HEK293 (cell line): ENCODE data around the gene NRIP3.

Source experiments
- FEZF1 ChIP-seq: fragments of 450-650 bp; formaldehyde crosslinking; IDR thresholded peaks from 2 replicates; pipeline ENCODE4 v1.5.1; 2016; ENCODE audit warnings: missing biosample characterization, missing genetic modification characterization
- HOXD13 ChIP-seq: sonication (generic); formaldehyde crosslinking; IDR thresholded peaks from 2 replicates; pipeline ENCODE4 v1.8.0; 2022; ENCODE audit warnings: missing genetic modification reagents, borderline replicate concordance
- KLF9 ChIP-seq: fragments of 450-650 bp; formaldehyde crosslinking; IDR thresholded peaks from 2 replicates; pipeline ENCODE4 v1.5.1; 2016; ENCODE audit warnings: missing biosample characterization, missing genetic modification characterization, low read depth
- MZF1 ChIP-seq: fragments of 450-650 bp; formaldehyde crosslinking; IDR thresholded peaks from 2 replicates; pipeline ENCODE4 v1.5.1; 2017; ENCODE audit warnings: missing biosample characterization, missing genetic modification characterization, borderline replicate concordance
- SCRT1 ChIP-seq: fragments of 450-650 bp; formaldehyde crosslinking; IDR thresholded peaks from 2 replicates; pipeline ENCODE4 v1.5.1; 2016; ENCODE audit warnings: missing biosample characterization, missing genetic modification characterization, borderline replicate concordance
- SP7 ChIP-seq: fragments of 450-650 bp; formaldehyde crosslinking; IDR thresholded peaks from 2 replicates; pipeline ENCODE4 v1.5.1; 2016; ENCODE audit warnings: missing biosample characterization, missing genetic modification characterization
- YY1 ChIP-seq: fragments of 450-650 bp; formaldehyde crosslinking; IDR thresholded peaks from 2 replicates; pipeline ENCODE4 v1.5.1; 2018; ENCODE audit warnings: missing biosample characterization, missing genetic modification characterization
- ZNF157 ChIP-seq: fragments of 450-650 bp; formaldehyde crosslinking; IDR thresholded peaks from 2 replicates; pipeline ENCODE4 v1.5.1; 2016; ENCODE audit warnings: missing biosample characterization, missing genetic modification characterization
- ZNF223 ChIP-seq: fragments of 450-650 bp; formaldehyde crosslinking; IDR thresholded peaks from 2 replicates; pipeline ENCODE4 v1.5.1; 2016; ENCODE audit warnings: missing biosample characterization, missing genetic modification characterization
- ZNF391 ChIP-seq: fragments of 450-650 bp; formaldehyde crosslinking; IDR thresholded peaks from 2 replicates; pipeline ENCODE4 v1.5.1; 2016; ENCODE audit warnings: low read depth, missing biosample characterization, missing genetic modification characterization, borderline replicate concordance
- ZNF560 ChIP-seq: fragments of 450-650 bp; formaldehyde crosslinking; IDR thresholded peaks from 2 replicates; pipeline ENCODE4 v1.5.1; 2017; ENCODE audit warnings: missing biosample characterization, missing genetic modification characterization, borderline replicate concordance
- ZNF585B ChIP-seq: fragments of 450-650 bp; formaldehyde crosslinking; IDR thresholded peaks from 2 replicates; pipeline ENCODE4 v1.5.1; 2016; ENCODE audit warnings: missing biosample characterization, missing genetic modification characterization
- ZNF596 ChIP-seq: fragments of 450-650 bp; IDR thresholded peaks from 2 replicates; pipeline ENCODE4 v1.5.0; 2018; ENCODE audit warnings: missing biosample characterization, mild to moderate bottlenecking, missing genetic modification characterization, moderate library complexity
- ZNF600 ChIP-seq: fragments of 450-650 bp; formaldehyde crosslinking; IDR thresholded peaks from 2 replicates; pipeline ENCODE4 v1.5.1; 2016; ENCODE audit warnings: missing biosample characterization, missing genetic modification characterization
- ZNF610 ChIP-seq: fragments of 450-650 bp; formaldehyde crosslinking; IDR thresholded peaks from 2 replicates; pipeline ENCODE4 v1.5.1; 2016; ENCODE audit warnings: missing biosample characterization, missing genetic modification characterization, borderline replicate concordance
- ZNF654 ChIP-seq: fragments of 450-650 bp; formaldehyde crosslinking; IDR thresholded peaks from 2 replicates; pipeline ENCODE4 v1.5.1; 2016; ENCODE audit warnings: low read depth, missing biosample characterization, missing genetic modification characterization
- ZNF701 ChIP-seq: fragments of 450-650 bp; formaldehyde crosslinking; IDR thresholded peaks from 2 replicates; pipeline ENCODE4 v1.5.1; 2016; ENCODE audit warnings: missing biosample characterization, missing genetic modification characterization
- ZNF704 ChIP-seq: fragments of 450-650 bp; formaldehyde crosslinking; IDR thresholded peaks from 2 replicates; pipeline ENCODE4 v1.5.1; 2016; ENCODE audit warnings: missing biosample characterization, missing genetic modification characterization
- ZNF76 ChIP-seq: fragments of 450-650 bp; formaldehyde crosslinking; IDR thresholded peaks from 2 replicates; pipeline ENCODE4; 2016; ENCODE audit warnings: low read depth, missing biosample characterization, missing genetic modification characterization, borderline replicate concordance
- TF ChIP-seq, protein P1 (sequence below): fragments of 450-650 bp; formaldehyde crosslinking; IDR thresholded peaks from 2 replicates; pipeline ENCODE4 v1.5.1; 2016; ENCODE audit warnings: missing biosample characterization, missing genetic modification characterization
- TF ChIP-seq, protein P2 (sequence below): fragments of 450-650 bp; formaldehyde crosslinking; IDR thresholded peaks from 2 replicates; pipeline ENCODE4 v1.5.1; 2016; ENCODE audit warnings: missing biosample characterization, missing genetic modification characterization
- TF ChIP-seq, protein P3 (sequence below): fragments of 450-650 bp; formaldehyde crosslinking; IDR thresholded peaks from 2 replicates; pipeline ENCODE4 v1.5.1; 2016; ENCODE audit warnings: missing biosample characterization, missing genetic modification characterization
- TF ChIP-seq, protein P4 (sequence below): fragments of 450-650 bp; formaldehyde crosslinking; IDR thresholded peaks from 2 replicates; pipeline ENCODE4 v1.5.1; 2016; ENCODE audit warnings: missing biosample characterization, missing genetic modification characterization
- TF ChIP-seq, protein P5 (sequence below): fragments of 450-650 bp; formaldehyde crosslinking; IDR thresholded peaks from 2 replicates; pipeline ENCODE4 v1.5.1; 2016; ENCODE audit warnings: missing biosample characterization, missing genetic modification characterization, borderline replicate concordance
- TF ChIP-seq, protein P6 (sequence below): fragments of 450-650 bp; formaldehyde crosslinking; conservative IDR thresholded peaks from 2 replicates; pipeline ENCODE4 v1.5.1; 2016; ENCODE audit warnings: low read depth, missing biosample characterization, missing genetic modification characterization
- TF ChIP-seq, protein P7 (sequence below): fragments of 450-650 bp; formaldehyde crosslinking; IDR thresholded peaks from 2 replicates; pipeline ENCODE4 v1.5.1; 2016; ENCODE audit warnings: missing biosample characterization, missing genetic modification characterization, low read depth

The NRIP3 gene

GRCh38 chr11:8964324-8965320 is 39.2 kb downstream of the NRIP3 start, which contains the start of gene TMEM9B (continued):
- TF ChIP-seq, protein P1, sequence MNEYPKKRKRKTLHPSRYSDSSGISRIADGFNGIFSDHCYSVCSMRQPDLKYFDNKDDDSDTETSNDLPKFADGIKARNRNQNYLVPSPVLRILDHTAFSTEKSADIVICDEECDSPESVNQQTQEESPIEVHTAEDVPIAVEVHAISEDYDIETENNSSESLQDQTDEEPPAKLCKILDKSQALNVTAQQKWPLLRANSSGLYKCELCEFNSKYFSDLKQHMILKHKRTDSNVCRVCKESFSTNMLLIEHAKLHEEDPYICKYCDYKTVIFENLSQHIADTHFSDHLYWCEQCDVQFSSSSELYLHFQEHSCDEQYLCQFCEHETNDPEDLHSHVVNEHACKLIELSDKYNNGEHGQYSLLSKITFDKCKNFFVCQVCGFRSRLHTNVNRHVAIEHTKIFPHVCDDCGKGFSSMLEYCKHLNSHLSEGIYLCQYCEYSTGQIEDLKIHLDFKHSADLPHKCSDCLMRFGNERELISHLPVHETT (tag by site-specific recombination) = no peak
- TF ChIP-seq ZNF654 (tag by site-specific recombination) (no peak), ZNF701 (tag by site-specific recombination) (no peak), MZF1 (tag by site-specific recombination) (no peak), ZNF560 (no peak), ZNF391 (tag by site-specific recombination) (no peak; the same call in 1 of the 2 replicates), FEZF1 (tag by site-specific recombination) (no peak), YY1 (tag by site-specific recombination) (0 out of 2 replicates have a peak, but pooled peaks have one; percentile 43), SCRT1 (no peak), HOXD13 (no peak), ZNF704 (tag by site-specific recombination) (no peak), ZNF610 (tag by site-specific recombination) (no peak), ZNF157 (no peak), ZNF596 (no peak), SP7 (tag by site-specific recombination) (peak; percentile 45), ZNF600 (no peak; the same call in none of the 2 replicates), ZNF223 (tag by site-specific recombination) (0 out of 2 replicates have a peak, but pooled peaks have one; percentile 7), KLF9 (tag by site-specific recombination) (peak; percentile 80), ZNF76 (tag by site-specific recombination) (0 out of 2 replicates have a peak, but pooled peaks have one; percentile 13), ZNF585B (tag by site-specific recombination) (no peak)
- TF ChIP-seq, protein P2, sequence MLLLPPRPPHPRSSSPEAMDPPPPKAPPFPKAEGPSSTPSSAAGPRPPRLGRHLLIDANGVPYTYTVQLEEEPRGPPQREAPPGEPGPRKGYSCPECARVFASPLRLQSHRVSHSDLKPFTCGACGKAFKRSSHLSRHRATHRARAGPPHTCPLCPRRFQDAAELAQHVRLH (tag by site-specific recombination) = peak; percentile 89
- TF ChIP-seq, protein P3, sequence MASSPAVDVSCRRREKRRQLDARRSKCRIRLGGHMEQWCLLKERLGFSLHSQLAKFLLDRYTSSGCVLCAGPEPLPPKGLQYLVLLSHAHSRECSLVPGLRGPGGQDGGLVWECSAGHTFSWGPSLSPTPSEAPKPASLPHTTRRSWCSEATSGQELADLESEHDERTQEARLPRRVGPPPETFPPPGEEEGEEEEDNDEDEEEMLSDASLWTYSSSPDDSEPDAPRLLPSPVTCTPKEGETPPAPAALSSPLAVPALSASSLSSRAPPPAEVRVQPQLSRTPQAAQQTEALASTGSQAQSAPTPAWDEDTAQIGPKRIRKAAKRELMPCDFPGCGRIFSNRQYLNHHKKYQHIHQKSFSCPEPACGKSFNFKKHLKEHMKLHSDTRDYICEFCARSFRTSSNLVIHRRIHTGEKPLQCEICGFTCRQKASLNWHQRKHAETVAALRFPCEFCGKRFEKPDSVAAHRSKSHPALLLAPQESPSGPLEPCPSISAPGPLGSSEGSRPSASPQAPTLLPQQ (tag by site-specific recombination) = no peak; the same call in 1 of the 2 replicates
- TF ChIP-seq, protein P4, sequence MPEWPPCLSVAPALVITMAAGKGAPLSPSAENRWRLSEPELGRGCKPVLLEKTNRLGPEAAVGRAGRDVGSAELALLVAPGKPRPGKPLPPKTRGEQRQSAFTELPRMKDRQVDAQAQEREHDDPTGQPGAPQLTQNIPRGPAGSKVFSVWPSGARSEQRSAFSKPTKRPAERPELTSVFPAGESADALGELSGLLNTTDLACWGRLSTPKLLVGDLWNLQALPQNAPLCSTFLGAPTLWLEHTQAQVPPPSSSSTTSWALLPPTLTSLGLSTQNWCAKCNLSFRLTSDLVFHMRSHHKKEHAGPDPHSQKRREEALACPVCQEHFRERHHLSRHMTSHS (tag by site-specific recombination) = no peak
- TF ChIP-seq, protein P5, sequence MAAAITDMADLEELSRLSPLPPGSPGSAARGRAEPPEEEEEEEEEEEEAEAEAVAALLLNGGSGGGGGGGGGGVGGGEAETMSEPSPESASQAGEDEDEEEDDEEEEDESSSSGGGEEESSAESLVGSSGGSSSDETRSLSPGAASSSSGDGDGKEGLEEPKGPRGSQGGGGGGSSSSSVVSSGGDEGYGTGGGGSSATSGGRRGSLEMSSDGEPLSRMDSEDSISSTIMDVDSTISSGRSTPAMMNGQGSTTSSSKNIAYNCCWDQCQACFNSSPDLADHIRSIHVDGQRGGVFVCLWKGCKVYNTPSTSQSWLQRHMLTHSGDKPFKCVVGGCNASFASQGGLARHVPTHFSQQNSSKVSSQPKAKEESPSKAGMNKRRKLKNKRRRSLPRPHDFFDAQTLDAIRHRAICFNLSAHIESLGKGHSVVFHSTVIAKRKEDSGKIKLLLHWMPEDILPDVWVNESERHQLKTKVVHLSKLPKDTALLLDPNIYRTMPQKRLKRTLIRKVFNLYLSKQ = no peak
- TF ChIP-seq, protein P6, sequence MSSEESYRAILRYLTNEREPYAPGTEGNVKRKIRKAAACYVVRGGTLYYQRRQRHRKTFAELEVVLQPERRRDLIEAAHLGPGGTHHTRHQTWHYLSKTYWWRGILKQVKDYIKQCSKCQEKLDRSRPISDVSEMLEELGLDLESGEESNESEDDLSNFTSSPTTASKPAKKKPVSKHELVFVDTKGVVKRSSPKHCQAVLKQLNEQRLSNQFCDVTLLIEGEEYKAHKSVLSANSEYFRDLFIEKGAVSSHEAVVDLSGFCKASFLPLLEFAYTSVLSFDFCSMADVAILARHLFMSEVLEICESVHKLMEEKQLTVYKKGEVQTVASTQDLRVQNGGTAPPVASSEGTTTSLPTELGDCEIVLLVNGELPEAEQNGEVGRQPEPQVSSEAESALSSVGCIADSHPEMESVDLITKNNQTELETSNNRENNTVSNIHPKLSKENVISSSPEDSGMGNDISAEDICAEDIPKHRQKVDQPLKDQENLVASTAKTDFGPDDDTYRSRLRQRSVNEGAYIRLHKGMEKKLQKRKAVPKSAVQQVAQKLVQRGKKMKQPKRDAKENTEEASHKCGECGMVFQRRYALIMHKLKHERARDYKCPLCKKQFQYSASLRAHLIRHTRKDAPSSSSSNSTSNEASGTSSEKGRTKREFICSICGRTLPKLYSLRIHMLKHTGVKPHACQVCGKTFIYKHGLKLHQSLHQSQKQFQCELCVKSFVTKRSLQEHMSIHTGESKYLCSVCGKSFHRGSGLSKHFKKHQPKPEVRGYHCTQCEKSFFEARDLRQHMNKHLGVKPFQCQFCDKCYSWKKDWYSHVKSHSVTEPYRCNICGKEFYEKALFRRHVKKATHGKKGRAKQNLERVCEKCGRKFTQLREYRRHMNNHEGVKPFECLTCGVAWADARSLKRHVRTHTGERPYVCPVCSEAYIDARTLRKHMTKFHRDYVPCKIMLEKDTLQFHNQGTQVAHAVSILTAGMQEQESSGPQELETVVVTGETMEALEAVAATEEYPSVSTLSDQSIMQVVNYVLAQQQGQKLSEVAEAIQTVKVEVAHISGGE (tag by site-specific recombination) = peak; percentile 95
- TF ChIP-seq, protein P7, sequence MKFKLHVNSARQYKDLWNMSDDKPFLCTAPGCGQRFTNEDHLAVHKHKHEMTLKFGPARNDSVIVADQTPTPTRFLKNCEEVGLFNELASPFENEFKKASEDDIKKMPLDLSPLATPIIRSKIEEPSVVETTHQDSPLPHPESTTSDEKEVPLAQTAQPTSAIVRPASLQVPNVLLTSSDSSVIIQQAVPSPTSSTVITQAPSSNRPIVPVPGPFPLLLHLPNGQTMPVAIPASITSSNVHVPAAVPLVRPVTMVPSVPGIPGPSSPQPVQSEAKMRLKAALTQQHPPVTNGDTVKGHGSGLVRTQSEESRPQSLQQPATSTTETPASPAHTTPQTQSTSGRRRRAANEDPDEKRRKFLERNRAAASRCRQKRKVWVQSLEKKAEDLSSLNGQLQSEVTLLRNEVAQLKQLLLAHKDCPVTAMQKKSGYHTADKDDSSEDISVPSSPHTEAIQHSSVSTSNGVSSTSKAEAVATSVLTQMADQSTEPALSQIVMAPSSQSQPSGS (tag by site-specific recombination) = no peak
